NCI-H510A treated with DMSO at 0.1 percent for 48 hours (cell line): ENCODE results near the gene BICDL1.

Experiments used
- DNase-seq: peaks from one replicate; lab custom pipeline; 2025; lab: John Stamatoyannopoulos, UW

BICDL1 gene

DNA sequence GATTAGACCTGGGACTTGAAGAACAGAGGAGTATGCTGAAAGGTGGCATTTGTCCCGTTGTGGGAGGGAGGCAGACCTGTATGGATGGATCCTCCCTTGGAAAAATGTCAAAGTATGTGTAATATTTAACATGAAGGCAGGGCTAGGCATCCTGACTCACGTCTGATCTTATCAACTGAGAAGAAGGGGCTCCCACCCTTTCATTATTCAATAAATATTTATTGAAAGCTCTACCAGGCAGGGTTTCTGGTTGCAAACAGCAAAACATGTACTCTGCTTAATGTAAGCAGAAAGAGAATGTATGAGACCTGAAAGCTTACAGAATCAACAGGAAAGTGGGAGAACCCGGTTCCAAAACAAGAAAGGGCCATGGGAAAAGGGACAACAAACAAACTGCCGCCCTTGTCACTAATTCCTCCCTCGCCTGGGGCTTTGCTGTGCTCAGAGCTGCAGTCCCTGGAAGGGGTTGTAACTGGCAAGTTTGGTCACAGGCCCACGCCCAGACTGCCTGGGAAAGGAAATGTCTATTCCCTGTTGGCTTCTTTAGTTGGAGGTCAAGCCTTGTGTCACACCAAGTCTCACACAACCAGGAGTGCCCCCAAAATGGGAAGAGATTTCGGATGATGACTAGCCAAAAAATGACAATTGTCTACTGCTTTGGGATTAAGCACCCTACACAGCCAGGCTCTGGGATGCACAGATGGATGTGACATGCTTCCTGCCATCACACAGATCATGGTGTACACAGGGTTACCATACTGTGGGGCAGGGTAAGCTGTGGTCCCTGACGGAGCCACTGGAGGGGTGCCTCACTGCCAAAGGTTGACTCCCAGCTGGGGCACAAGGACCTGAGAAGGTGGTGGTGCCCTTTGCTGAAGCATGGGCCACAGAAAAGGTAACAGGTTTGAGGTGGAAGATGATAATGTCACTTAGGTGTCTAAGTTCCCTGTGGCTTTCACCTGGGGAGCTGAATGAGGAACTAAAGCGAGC, 90.7 kb downstream of the BICDL1 start:
- DNase-seq = no peak

DNA sequence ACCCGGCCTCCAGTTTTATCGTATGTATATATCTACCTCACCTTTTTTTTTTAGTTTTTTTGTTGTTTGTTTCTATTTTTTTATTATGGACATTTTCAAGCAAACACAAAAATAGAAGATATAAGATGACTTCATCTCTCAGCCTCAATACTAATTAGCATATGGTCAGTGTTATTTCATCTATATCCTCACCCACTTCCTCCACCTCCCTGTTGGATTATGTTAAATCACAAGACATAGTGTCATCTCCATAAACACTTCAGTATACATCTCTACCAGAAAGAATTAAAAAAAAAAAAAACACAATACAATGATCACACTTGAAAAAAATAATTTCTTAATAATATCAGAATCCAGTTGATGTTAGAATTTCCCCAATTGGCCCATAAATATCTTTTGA, 92.6 kb downstream of the BICDL1 start:
- DNase-seq = no peak

DNA sequence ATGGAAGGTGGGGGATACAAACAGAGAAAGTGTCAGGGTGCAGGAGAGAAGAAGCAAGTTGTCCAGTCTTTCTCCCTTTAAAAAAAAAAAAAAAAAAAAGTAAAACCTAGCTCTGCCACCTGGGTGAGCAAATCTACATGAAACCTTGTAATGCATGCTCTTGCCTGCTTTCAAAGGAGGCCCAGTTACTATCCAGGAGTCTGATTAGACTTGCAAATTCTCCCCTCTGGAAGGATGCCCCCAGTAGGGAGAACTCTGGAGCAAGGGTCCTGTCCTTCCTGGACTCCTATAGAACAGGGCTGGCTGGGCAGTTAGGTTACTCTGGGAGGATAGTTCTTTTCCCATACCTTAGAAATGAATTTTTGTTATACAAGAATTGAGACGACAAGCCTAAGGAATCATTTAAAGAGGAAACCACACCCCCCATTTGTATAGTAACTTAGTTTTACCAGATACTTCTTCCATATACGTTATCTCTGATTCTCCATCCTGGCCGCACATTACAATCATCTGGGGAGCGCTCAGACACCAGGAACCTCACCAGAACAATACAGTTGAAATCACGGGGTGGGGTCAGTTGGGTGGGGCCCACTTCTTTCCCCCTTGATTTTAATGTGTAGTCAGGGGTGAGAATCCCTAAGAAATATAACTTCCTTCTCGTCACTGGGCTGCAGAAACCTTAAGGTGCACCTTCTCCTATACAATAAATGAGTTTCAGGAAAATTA, 97.0 kb downstream of the BICDL1 start:
- no peak for DNase-seq

DNA sequence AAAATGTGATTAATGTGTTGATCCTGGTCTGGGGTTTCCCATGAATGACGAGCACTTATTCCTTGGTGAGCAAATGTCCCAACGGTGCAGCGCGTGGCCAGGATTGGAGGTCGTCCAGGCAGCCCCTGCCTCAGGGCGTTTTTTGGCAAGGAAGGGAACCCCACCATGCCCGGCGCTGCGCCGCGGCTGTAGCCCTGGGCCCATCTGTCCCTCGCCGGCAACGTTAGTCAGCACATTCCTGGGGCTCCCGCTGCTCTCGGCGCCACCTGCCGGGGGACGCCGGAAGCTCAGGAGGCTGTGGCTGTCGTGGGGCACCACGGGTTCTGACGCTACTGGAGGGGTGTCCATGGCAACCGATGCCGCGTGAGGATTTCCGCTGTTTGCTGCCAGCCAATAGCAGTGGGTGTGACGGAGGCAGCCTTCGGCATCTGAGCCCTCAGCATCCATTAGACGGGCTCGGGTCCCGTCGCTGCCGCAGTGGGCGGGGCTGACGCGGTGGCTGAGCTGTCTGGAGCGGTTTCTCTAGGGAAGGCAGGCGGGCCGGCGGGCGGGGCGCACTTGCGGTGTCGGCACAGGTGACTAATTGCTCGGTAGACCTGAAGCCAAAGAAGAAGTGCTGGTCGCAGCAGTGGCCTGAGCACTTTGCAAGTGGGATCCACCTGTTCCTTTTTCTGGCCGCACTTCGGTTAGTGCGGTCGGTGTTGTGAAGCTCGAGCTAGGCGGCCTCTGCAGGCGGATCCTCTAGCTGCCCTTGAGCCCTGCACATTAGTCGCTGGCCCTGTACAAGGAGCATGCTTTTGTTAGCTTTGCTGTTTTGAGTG, 98.0 kb downstream of the BICDL1 start:
- DNase-seq = peak; percentile 99

DNA sequence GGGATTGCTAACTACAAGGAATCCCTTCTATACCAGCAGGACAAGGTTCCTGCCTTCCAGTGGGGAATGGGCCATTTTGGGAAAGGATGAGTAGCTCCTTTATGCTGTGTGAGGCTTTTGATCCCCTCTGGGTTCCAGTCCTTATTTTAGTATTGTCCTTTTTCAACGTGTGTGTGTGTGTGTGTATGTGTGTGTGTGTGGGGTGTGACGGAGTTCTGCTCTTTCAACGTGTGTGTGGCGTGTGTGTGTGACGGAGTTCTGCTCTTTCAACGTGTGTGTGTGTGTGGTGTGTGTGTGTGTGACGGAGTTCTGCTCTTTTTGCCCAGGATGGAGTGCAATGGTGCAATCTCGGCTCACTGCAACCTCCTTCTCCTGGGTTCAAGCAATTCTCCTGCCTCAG, 100.1 kb downstream of the BICDL1 start:
- DNase-seq = no peak

DNA sequence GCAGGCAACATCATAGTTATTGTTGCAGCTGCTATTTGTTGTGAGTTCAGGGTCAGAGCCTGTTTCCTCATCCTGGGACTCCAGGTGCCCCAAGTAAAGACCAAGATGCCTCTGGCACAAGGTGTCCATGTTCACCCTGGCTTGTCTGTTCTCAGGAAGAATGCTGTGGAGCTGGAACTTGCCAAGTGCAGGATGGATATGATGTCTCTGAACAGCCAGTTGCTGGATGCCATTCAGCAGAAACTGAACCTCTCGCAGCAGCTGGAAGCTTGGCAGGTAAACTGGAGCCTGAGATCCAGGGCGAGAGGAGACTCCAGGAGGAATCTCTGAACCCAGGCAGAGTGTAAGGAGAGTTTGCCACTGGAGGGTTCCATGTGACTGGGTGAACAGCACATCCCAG, 100.8 kb downstream of the BICDL1 start:
- no peak for DNase-seq

DNA sequence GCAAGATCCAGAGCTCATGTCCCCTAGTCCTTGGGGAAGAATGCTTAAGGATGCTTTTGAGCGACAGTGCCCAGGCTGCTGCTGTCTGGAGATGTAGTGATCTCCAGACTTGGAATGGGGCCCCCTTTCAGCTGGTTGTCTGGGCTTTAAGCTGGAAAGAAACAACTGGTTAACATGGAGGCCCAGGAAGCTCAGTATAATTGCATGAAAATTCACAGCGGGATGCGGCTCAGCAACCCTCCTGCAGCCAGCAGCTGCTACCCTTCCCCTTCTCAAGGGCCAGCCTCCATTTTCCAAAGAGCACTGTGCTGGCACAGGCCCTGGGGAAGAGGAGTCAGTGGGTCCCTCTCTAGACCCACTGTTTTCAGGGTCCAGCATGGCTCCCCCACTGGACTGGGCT, 101.2 kb downstream of the BICDL1 start:
- no peak for DNase-seq

DNA sequence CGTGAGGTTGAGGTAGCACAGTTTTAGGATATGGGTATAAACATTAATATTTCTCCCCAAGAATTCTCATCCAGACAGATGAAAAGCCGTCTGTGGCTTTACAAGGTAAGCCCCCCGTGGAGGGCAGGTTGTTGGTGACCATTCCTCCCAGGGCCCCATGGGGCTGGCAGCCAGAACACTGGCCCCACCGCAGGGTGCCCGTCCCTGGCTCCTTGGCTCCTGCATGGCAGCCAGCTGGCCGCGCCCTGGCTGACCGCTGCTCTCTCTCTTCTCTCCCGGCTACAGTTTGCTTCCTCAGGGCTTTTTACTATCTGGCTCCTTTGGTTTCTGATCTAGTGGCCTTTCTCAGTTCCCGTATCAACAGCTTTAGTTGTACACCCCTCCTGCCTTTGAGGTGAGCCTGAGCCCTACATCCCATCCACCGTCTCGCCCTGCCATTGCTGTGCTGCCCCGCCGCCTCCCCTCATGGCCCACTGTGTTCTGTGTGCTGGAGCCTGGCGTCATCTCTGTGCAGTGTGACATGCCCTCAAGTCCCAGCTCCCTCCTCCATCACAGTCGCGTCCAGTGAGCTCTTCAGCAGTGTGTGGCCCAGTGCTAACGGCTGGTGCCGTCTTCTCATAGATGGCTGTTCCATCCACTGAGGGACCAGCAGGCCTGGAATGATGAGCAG, 101.7 kb downstream of the BICDL1 start:
- DNase-seq = no peak

DNA sequence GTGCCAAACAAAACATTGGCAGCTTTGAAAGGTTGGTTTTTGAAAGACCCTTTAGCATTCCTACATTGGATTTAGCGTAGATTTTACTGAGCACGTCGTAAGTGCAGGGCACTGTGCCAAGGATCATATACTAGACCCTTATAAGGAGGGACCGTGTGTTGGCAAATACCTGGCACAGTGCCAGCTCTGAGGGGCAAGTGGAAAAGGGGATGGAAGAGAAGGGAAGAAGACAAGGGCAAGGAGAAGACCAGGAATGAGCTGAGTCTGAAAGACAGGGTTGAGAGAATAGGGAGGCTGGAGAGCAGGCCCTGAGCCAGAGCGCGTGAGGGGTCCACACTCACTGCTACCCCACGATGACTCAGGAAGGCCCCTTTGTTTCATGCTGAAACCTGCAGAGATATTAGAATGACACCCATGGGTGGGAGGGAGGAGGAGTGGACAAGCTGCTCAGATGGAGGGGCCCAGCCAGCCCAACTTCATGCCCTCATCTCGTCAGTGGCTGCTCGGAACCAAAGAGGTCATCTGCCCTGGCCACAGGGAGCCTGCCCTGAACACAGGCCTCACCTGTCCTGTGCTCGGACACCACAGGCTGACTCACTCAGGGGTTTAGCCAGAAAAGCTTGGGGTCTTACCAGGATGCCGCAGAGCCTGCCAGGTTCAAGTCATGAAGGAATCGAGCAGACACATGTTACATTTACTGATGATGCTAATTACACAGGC, 102.5 kb downstream of the BICDL1 start:
- DNase-seq = no peak

DNA sequence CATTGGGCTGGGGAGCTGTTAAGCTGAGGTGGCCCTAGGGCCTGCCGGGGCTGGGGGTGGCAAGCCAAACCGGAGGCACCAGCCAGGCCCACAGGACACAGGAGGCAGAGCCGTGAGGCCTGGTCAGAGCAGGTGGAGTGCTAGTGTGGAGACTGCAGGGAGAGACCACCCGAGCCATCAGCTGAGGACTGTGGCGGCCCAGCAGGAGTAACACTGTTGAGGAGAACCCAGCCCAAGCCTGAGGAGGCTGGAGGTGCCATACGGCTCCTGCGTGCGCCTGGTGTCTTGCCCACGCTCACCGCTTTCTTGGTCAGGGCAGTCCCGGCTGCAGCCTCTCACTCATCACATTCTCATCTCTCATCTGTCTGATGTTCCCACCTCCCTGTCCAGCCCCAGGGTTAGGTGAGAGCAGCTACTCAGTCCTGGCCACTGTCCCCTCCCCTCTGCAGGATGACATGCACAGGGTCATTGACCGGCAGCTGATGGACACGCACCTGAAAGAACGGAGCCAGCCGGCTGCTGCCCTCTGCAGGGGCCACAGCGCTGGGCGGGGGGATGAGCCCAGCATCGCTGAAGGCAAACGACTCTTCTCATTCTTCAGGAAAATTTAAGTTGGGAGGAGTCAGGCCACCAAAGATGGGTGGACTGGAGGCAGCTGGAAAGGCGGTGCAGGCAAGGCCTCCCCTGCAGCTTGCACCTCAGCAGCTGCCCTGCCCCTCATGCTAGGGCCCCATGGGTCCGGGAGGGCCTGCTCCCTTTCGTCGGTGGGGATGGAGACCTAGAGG, 103.7 kb downstream of the BICDL1 start:
- DNase-seq = no peak

DNA sequence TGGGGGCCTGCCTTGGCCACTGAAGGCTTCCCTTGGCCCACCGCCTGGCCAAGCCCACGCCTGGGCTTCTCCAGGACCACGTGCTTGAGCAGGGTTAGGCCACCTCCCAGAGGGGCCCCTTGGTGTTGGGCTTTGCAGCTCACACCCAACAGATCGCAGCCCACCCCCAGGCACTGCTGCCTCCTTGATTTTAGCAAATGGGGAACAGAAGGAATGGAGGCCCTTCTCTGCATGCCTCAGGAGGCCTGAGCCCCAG, 104.2 kb downstream of the BICDL1 start:
- DNase-seq = no peak

DNA sequence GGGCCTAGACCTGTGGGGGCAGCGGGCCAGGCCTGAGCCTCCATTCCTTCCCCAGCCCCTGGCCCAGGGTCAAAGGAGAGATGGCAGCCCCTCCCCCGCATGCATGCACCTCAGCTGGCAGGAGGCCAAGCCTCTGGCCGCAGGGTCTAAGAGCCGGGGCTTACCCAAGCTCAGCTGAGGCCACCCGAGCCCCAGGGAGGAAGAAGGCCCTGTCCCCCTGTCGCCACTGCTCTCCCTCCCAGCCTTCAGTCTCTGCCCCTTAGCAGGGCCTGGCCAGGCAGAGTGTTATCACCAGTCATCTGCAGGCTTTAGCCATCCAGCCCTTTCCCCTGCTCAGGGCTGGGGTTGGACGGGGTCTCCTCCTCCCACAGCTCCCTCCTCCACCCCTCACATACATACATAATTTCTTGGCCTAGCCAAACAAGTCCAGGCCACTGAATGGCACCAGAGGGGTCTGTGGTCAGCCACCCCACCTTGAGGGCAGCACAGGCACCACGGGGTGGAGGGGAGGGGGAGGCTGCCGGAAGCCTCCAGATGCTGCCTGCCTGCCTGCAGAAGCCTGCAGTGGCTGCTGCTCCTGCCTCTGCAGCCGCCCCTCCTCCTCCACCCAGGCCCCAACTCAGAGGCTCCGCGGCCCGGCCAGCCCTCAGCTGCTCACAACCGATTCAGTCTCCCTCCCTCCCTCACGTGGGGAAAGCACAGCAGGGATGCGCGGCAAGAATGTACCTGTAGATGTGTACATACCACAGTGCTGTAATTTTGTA, 104.7 kb downstream of the BICDL1 start:
- DNase-seq = peak; percentile 78

DNA sequence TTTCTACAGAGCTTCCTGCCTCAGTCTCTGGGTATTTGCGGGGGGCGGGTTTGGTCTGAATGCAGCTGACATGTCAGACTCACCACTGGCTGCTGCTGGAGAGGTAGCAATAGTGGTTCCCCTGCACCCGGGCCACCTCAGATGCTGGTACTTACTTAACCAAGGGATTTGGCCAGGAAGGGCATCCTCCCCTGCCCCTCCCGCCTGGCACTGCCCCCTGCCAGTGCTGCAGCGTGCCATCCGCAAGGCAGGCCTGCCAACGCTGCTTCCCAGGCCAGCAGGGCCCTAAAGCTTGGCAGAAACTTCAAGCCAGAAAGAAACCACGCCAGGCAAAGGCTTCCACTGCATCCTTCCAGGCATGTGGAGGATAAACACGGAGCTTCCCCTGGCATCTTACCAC, 105.4 kb downstream of the BICDL1 start:
- no peak for DNase-seq

DNA sequence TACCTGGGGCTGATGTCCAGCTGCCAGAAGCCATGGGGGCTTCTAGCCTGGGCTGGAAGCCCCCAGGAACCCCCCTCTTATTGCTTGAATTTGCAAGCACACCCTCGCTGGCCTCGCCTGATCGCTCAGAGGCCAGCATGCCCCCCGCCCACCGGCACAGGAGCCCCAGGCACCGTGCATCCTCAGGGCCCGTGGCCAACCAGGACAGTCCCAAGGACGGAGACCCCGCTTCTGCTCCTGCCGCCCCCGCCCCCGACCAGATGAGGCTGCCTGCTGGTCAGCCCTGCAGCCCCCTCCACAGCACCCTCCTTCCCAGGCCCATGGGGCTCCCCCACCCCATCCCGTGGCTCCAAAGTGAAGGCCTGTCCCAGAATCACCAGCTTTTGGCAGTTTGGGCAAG, 106.3 kb downstream of the BICDL1 start:
- no peak for DNase-seq

DNA sequence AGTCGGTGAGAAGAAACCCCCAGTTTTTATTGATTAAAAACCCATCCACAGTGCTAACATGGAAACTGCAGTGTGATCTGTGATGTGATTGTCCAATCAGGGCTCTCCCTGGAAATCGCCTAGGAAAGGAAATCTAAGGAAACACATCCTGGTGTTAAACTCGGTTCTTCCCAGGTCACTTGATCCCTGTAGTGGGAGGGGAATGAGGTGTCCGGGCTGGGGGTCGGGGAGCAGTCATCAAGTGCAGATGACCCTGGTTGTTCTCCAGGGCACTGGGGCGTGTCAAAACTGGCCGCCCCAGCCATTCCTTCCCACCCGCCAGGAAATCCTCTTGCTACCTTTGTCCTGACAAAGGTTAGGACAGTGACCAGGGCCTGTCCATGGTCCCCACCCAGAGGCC, 106.7 kb downstream of the BICDL1 start:
- no peak for DNase-seq

DNA sequence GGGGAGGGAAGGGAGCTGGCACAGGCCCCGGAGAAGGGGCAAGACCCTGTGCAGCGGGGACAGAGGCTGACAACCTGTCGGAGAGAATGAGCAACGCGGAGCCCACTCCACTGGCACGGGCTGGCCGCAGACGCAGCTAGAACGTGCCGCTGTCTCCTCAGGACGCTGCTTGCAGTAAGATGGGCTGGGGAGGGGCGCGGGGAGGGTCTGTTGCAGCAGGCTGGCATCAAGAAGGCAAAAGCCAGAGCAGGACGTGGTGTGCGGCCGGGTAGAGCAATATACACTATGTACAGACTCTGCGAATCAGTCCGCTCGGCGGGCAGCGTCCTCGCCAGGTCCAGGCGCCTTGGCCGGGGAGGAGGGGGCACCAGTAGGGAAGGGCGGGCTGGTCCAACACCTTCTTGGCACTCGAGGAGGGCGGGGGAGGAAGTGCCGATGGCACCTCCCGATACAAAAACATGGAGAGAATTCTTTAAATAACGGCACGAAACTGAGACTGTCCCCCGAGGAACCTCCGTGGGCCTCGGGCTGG, 107.7 kb downstream of the BICDL1 start:
- no peak for DNase-seq

DNA sequence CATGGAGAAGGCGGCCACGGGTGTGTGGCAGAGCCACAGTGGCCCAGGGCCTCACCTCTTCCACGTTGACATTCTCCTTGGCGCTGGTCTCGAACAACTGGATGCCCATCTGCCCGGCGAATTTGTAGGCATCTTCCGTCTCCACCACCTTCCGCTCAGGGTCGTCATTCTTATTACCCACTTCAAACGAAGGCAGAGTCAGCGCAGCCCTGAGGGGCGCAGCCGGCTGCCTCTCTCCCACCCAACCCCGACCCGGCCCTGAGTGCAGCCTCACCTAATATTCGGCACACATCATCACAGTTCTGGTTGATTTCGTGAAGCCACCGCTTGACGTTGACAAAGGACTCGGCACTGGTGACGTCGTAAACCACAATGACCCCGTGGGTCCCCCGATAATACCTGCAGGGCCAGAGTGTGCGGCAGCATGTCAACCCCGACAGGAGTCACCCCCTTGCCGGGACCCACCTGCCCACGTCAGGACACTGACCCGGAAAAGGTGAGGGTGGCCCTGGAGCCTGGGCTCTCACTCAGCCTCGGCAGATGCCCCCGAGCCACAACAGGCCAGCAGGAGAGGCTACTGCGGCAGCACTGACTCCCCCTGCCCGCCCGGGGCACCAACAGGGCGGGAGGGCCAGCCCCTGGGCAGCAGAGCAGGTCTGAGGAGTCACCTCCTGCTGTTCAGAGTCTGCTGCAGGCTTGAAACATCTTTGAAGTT, 109.9 kb downstream of the BICDL1 start:
- no peak for DNase-seq

DNA sequence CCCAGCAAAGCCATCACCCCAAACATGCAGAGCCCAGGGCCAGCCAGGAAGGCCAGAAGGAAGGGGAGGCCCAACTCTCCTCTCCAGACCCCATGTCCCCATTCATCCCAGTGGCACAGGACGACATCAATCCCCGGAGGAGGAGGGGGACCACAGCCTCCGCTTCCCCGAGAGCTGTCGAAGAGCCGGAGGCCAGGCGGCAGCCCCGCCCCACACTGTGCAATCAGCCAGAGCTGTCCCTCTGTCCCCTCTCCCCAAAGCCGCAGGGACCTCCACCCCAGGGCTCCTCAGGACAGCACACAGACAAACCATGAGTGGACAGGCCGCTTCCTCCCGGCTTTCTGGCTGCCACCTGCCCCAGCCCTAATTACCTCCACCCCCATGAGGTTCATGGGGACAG, 110.7 kb downstream of the BICDL1 start:
- DNase-seq = no peak

DNA sequence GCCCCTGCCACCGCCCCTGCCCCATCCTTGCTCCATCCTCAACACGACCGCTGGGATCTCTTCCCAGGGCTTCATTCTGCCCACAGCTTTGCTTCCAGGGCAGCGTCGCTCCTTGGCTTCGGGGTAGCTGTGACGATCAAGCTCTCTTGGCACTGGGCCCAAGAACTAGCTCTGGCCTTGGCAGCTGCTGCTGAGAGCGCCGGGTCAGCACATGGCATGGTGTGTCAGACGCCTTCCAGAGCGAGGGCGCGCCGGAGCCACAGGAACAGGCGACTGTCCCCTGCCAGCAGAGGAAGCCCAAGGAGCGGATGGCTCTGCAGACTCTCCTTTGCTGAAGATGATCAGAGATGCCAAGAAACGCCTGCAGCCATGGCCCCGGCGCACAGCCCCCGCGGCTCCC, 111.6 kb downstream of the BICDL1 start:
- no peak for DNase-seq
